DMS114 treated with DMSO at 0.1 percent for 48 hours (cell line): ENCODE measurements around the gene KDM6B.

Source experiments
- DNase-seq: peaks from one replicate; lab custom pipeline; 2025; ENCODE audit not compliant: unreplicated experiment; lab: John Stamatoyannopoulos, UW

The KDM6B gene

GRCh38 chr17:7878234-7878633 lies 44.2 kb downstream of the KDM6B start:
- DNase-seq = no peak

GRCh38 chr17:7880076-7880868 lies 46.3 kb downstream of the KDM6B start:
- DNase-seq = no peak

GRCh38 chr17:7881276-7882054 lies 47.4 kb downstream of the KDM6B start:
- DNase-seq = no peak

- no peak for DNase-seq
Observed at GRCh38 chr17:7882068-7882467, 48.1 kb downstream of the KDM6B start.

- no peak for DNase-seq
Observed at GRCh38 chr17:7882629-7883028, 48.6 kb downstream of the KDM6B start.
